GM18508 (cell line): ENCODE results near the gene RGS3.

Experiments
- ATAC-seq: cut with Tn5 transposase; IDR thresholded peaks from one replicate; pipeline ENCODE4 v1.9.1; 2021; ENCODE audit warnings: moderate number of reproducible peaks; ENCODE audit not compliant: insufficient read depth, unreplicated experiment

RGS3 gene

DNA sequence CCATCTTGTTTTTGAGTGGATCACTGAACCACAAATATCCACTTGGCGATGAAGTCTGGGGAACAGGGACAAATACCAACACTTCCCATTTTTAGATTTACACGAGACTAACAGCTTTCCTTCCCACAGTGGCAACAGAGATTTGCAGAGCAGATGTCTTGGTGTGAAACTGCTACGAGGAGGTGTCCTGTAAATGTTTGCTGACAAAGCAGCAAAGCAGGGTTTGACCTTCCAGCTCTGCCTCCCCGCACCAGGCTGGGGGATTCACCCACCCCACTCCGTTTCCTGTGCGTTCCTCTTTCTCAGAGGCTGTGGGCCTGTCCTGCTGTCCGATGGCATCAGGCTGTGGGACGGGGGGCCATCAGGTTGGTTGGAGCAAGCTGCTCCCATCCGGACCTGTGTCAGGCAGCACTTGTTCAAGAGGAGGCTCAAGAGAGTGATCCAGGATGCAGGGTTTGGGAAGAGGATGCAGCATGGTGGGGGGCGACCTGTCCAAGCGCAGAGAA is 693 bp upstream of the RGS3 start:
- no peak for ATAC-seq

DNA sequence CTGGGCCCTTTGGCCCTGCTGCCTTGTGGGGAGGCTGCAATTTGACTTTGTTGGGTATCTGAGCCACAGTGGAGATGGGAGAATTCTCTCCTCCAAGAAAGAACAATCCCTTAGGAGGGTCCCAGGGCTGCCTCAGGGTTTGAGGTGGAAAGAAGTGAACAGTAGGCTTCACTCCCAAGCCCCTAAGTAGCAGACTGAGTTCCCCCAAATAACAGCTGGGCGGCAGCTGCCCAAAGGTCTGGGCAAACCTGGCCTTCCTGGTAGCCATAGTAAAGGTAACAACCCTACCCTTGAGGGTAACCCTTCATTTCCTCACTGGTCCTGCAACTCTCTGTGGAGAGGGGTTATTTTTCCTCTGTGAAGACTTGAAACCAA is 746 bp downstream of the RGS3 start:
- no peak for ATAC-seq

DNA sequence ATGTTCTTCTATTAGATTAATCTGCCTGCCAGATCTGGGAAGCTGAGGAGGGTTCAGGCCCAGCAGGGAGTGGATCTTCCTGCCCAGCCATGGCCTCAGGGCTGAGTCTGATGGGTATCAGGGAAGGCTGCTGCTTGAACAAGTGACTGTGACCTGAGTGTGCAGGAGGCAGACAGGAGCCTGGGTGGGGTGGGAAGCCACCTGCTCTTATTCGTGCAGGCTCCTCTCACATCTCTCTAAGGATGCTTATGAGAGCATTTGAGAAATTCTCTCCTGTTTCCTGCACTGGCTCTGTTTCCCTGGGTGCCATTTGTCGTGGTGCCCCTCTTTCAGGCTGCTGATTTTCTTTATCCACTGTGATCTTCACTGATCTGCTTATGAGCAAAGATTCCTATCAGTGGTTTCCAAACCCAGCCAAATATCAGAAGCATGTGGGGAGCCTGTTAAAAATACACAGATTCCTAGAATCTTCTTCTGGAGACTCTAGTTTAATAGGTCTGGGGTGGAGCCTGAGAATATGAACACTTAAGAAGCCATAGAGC is 2.1 kb downstream of the RGS3 start:
- no peak for ATAC-seq

DNA sequence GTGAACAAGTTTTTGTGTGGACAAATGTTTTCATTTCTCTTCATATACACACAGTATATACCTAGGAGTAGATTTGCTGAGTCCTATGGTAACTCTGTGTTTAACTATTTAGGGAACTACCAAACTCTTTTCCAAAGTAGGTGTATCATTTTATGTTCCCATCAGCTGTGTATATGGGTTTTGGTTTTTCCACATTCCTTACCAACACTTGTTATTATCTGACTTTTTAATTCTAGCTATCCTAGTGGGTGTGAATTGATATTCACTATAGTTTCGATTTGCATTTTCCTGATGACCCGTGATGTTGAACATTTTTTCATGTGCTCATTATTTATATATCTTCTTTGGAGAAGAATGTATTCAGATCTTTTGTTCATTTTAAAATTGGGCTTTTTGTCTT is 3.7 kb downstream of the RGS3 start:
- no peak for ATAC-seq

DNA sequence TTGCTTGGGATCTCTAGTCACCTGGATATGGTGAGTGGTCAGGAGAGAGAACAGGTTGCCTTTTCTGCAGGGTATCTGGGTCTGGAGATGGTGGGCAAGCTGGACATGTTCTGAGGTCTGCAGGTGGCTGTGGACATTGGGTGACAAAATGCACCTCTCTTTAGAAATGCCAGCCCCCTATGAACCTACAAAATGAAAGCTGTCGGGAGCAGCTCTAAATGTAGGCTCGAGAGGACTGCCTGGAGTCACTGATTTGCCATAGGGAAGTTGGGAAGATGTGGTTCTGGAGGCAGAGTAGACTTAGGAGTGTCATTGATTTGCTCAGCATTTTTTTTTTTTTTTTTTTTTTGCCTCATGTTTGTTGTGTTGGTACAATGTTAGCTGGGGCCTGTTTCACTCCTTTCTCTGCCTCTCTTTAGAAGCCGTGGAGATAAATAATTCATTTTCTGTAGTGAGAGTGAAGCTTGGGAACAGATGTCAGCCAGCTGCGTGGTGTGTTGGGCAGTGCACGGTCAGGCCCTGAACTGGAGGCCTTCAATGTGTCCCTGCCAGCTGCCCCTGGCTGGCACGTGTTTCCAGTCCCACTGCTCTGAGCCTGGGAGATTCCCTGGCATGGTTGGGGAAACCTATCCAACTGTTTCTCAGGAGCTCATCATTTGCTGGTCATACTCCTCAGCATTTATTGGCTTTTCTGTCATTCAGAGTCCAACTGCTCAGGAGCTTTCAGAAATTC is 5.4 kb downstream of the RGS3 start:
- no peak for ATAC-seq

DNA sequence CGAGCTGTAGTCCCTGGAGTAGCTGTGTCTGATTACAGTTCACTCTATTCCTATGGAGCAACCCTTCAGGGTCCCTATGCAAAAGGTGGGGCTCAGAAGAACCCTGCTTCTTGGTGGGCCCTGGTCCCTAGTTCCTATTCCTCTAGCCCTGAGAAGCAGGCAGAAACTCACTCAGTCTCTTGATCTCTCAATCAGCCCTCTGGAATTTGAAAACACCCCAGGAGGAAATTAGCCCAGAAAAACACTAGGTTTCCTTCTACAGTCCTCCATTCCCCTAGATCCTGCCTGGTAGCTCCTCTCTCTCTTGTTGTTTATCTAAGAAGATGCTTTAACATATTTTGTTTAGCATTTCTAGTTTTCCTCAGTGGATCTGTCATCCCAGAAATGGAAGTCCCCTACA is 7.6 kb downstream of the RGS3 start:
- no peak for ATAC-seq

DNA sequence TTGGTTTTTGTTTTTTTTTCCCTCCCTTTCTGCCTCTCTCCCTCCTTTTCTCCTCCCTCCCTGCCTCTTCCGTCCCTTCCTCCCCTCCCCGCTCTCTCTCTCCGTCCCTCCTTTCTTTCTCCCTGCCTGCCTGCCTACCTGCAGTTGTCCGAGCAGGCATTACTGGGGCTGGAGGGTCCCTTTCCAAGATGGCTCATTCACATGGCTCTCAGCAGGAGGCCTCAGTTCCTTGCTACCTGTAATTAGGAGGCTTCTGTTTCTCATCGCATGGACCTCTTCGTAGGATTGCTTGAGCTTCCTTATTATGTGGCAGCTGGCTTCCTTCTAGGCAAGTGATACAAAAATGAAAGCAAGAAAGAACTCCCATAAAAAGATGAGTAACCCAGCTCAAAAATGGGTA is 8.0 kb downstream of the RGS3 start:
- no peak for ATAC-seq

DNA sequence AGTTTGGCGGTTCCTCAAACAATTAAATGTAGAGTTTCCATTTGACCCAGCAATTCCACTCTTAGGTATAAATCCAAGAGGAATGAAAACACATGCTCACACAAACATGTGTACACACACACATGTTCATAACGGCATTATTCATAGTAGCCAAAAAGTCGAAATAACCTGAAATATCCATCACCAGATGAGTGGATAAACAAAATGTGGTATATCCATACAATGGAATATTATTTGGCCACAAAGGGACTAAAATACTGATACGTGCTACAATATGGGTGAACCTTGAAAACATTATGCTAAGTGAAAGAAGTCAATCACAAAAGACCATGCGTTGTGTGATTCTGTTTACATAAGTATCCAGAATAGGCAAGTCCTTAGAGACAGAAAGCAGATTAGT is 8.7 kb downstream of the RGS3 start:
- no peak for ATAC-seq

DNA sequence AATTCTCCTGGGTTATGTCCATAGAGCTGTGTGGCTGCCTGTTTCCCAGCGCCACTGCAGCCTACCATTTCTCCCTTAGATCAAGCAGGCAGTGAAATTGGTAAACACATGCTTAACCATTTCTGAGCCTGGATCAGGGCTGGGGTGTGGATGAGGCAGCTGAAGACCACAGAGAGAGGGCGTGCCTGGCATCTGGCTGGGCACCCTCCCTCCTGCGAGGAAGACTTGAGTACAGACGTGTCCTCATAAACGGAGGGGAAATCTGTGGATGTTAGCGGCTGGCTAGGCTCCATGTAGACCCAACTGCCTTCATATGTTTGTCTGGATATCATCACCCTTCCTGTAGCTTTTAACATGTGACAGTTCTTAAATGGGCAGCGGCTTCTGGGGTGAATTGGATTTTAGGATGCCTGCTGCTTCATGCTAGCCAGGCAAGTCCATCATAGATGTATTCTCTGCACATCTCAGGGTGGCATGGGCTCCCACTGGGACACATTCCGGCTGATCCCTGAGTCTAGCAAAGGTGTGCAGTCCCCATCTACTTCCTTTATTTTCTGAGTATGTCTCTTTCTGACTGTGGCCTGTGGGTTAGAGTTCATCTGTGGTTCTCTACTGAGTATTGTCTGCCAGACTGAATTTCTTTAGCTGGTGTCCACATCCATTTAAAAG is 11.0 kb downstream of the RGS3 start:
- no peak for ATAC-seq

DNA sequence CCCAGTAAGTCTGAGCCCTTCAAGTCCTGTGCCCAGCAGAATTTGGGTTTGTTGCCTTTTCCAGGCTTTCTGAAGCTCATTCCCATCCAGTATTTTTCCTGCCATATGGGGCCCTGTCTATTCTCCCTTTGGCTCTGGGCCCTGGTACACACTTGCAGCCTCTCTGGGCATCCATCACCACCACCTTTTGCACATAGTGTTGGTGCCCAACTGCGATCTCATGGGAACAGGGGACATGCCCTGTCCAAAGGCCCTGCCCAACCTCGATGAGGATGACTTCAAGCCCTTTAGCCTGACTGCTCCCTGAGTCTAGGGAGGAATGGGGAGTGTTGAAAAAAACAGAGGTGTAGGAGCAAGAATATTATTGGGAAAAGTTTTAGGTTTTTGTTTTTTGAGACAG is 11.5 kb downstream of the RGS3 start:
- no peak for ATAC-seq

DNA sequence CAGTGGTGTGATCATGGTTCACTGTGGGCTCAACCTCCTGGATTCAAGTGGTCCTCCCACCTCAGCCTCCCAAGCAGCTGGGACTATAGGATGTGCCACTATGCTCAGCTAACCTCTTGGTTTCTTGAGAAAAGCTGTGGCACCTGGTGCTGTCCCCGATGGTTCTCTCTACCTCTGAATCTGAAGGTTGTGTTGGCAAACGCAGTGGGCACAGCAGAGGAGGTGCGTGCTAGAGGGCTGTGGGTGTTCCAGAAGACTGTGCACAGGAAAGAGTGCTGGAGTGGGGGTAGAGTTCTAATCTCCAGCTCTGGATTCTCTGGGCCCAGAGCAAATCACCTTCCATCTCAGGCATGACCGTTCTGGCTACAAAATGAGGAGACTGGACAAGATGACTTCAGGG is 12.5 kb downstream of the RGS3 start:
- ATAC-seq, result no peak

DNA sequence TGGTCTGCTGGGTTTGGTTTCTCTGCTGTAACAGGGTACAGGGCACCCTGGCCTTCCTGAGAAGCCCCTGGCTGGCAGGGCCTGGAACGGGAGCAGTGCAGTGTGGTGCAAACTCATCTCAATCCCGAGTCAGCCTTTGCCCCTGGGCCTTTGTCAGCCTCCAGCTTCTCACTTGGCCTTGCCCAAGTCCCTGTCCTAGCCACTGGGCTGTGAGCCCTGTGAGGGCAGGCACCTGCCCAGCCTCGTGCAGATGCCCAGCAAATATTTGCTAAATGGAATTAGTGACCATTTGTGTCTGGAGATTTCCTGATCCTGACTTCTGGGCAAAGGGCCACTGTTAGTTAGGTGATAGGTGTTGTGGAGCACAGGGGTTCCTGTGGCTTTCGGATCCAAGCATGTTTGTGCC is 13.0 kb downstream of the RGS3 start:
- ATAC-seq, result no peak

DNA sequence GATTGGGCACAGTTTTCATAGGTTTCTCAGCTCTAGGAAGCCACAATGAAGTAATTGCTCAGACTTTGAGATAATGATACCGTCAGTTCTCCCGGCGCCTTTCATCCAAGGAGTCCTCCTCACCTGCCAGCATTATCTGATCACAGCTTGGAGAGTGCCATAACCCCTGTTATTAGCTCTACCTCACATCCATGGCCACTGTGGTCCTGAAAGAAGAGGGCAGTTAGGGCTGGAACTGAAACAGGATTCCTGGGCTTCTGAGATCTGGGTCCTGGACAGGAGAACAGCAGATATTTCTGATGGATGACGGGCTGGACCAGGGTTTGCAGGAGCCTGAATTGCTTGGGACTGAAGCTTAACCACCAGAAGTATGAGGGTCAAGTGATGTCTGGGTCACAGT is 13.5 kb downstream of the RGS3 start:
- ATAC-seq, result no peak

DNA sequence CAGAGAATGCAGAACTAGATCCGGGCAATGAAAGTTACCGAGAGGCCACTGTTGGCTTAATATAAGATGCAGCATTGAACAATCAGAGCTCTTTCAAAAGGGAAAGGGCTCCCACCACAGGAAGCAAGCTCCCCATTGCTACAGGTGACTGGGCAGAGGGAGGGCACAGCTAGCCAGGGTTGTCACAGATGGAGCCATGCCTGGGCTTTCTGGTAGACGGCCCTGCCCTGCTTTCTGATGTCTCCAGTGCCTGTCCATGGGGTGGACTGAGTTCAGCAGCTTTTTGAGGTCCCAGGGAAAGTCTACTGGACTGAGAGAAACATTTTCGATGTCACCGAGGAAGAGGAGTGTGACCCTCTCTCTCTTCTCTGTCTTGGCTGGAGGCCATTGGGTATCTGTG is 14.1 kb downstream of the RGS3 start:
- ATAC-seq, result no peak

DNA sequence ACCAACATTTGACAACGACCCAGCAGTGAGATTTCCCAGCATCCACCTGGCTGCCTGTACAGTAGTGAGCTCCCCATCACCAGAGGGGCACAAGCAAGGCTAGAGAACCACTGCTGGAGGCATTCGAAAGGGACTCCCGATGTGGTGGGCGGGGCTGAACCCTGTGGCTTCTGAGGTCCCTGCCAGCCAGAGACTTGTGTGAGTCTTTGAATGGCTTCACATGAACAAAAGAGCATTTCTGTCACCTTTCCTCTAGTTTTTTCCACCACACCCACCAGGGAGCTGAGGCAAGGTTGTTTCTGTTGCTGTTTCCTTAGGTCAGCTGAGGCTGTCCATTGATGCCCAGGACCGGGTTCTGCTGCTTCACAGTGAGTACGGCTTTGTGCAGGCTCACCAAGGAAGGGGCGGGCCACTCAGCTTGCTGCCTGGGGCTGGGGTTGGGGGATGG is 15.7 kb downstream of the RGS3 start:
- no peak for ATAC-seq

DNA sequence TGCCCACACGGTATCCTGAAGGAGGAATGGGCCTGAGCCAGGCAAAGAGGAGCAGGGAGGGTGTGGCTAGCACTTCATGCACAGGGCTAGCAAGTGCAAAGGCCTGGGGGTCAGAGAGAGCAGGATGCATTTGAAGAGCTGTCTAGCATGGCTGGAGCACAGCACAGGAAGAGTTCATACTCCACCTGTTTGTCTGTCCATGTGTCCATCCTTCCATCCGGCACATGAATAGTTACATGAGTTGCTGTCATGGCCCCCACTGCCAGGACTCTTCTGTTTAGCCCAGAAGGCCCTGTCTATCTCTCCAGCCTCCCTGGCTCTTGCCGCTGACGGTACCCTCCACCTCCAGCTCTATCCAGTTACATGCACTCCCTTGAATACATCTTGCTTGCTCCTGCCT is 17.1 kb downstream of the RGS3 start:
- no peak for ATAC-seq

DNA sequence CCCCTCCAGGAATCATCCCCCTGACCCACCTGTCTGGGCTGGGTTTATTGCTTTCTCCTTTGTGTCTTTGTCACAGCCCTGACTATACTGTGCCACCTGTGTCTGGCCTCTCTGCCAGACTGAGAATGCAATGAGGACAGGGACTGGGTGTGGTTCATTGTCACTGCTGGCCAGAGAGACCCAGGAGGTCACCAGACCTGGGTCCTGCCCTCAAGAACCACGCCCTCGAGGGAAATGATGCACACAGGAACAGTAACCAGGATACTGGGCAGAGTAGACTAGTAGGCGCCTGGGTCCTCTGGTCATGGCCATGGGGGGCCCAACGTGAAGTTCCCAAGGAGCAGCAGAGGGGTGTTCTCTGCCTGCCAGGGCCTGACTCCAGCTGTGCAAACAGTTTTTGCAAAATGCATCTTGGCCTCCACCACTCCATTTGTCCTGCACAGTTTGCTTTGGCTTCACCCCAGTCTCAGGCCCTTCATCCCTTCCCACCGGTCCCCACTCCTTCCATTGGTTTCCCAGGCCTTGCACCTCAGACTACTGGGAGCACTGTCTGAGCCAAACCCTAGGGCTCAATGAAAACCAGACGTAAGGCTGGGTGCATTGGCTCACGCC is 17.8 kb downstream of the RGS3 start:
- no peak for ATAC-seq

DNA sequence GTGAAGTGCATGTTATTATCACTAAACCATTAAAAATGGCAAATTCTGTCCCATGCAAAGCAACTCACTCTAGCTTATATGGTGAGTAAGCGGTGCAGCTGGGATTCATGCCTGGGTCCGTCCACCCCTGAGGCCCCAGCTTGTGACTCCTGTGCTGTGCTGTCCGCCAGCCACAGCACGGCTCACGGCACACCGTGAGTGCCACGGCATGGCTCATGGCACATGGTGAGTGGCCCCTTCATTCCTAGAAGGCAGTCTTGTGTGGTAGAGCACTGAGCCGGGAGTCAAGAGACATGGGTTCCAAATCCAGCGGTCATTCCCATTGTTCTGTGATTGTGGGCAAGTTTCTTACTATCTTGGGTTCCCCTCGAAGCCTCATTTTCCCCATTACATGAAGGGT is 18.8 kb downstream of the RGS3 start:
- ATAC-seq, result no peak

DNA sequence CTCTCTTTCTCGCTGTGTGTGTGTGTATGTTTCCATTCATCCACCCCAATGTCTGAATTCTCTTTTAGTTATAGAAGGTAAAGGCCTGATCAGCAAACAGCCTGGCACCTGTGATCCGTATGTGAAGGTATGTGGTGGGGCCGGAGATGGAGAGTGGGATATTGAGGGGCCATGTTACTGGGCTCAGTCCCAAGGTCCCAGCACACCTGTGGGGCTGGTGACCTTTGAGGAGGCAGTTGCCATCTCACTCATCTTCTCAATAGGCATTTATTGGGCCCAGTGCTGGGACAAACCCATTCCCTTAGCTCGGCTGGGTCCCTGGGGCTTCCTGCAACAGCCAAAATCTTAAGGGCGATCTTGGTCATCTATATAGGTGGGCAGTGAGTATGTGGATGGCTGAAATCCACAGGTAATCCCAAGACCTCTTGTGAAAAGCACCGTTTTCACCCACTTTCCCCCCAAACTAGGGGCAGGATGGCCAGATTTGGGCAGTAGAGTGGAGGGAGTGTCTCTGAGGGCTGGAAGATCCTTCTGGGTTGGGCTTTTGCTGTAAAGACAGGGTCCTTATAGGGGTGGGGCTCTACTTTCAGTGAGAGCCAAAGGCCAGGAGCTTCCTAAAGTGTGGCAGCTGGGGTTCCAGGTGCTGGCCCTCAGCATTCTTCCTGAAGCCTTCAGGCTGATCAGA is 19.6 kb downstream of the RGS3 start:
- no peak for ATAC-seq

DNA sequence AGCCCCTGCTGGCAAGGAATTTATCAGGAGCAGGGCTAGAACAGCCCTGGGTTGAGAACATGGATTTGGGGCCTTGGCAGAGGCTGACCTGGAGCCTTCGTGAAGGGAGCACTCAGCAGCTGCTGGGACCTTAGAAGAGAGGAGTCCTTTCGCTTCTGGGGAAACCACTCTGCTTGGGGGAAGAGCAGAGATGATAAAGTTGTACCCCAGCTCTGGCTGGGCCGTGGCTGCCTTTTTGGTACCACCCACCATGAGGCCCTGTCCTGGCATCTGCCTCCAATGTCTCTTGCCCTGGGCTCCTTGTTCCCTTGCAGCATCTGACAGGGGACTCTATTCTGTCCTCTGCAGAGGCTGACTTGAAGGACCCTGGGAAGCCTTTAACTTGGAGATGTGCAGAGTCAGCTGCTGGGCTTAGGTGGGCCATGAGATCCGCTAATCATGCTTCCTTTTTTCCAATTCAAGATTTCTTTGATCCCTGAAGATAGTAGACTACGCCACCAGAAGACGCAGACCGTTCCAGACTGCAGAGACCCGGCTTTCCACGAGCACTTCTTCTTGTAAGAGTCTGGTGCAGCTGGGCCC is 20.2 kb downstream of the RGS3 start:
- no peak for ATAC-seq
